HEK293T (cell line): ENCODE data around the gene KRT15.

Experiments
- CTCF ChIA-PET: fragments of 350-600 bp; formaldehyde crosslinking; extraction: SDS; loops from one replicate; lab custom pipeline; 2021; ENCODE audit warnings: antibody characterized with exemption, inconsistent platforms; lab: Yijun Ruan, JAX
- POLR2A ChIA-PET: fragments of 350-600 bp; formaldehyde crosslinking; extraction: SDS; loops from one replicate; lab custom pipeline; 2020; ENCODE audit warnings: antibody characterized with exemption, inconsistent platforms; lab: Yijun Ruan, JAX
- DNase-seq: peaks from one replicate; pipeline ENCODE4 v3.0.0; 2012; ENCODE audit warnings: mixed read lengths; ENCODE audit errors: extremely low spot score
- ARNT ChIP-seq: fragments of 450-650 bp; IDR thresholded peaks from 2 replicates; pipeline ENCODE4 v1.6.1; 2017; ENCODE audit warnings: mild to moderate bottlenecking
- BHLHE40 ChIP-seq: fragments of 450-650 bp; IDR thresholded peaks from 2 replicates; pipeline ENCODE4 v1.6.1; 2016; ENCODE audit warnings: mild to moderate bottlenecking, moderate library complexity, borderline replicate concordance
- CTBP1 ChIP-seq: fragments of 450-650 bp; IDR thresholded peaks from 2 replicates; pipeline ENCODE4 v1.6.1; 2016; ENCODE audit warnings: borderline replicate concordance
- ELF4 ChIP-seq: fragments of 450-650 bp; IDR thresholded peaks from 2 replicates; pipeline ENCODE4 v1.6.1; 2017; ENCODE audit warnings: antibody characterized with exemption
- FOXA1 ChIP-seq: fragments of 450-650 bp; IDR thresholded peaks from 2 replicates; pipeline ENCODE4 v1.6.1; 2016; ENCODE audit warnings: mild to moderate bottlenecking
- FOXK2 ChIP-seq: fragments of 450-650 bp; IDR thresholded peaks from 2 replicates; pipeline ENCODE4 v1.6.1; 2016; ENCODE audit warnings: mild to moderate bottlenecking
- FOXM1 ChIP-seq: fragments of 450-650 bp; IDR thresholded peaks from 2 replicates; pipeline ENCODE4 v1.6.1; 2017; ENCODE audit warnings: mild to moderate bottlenecking, borderline replicate concordance
- HDGF ChIP-seq: fragments of 450-650 bp; IDR thresholded peaks from 2 replicates; pipeline ENCODE4 v1.6.1; 2017; ENCODE audit warnings: antibody characterized with exemption, borderline replicate concordance
- L3MBTL2 ChIP-seq: fragments of 450-650 bp; conservative IDR thresholded peaks from 2 replicates; pipeline ENCODE4 v1.6.1; 2016; ENCODE audit warnings: mild to moderate bottlenecking
- LEF1 ChIP-seq: fragments of 450-650 bp; IDR thresholded peaks from 2 replicates; pipeline ENCODE4 v1.6.1; 2017; ENCODE audit warnings: mild to moderate bottlenecking, borderline replicate concordance
- NFRKB ChIP-seq: fragments of 450-650 bp; IDR thresholded peaks from 2 replicates; pipeline ENCODE4 v1.6.1; 2016; ENCODE audit warnings: mild to moderate bottlenecking, moderate library complexity
- SP1 ChIP-seq: fragments of 450-650 bp; IDR thresholded peaks from 2 replicates; pipeline ENCODE4 v1.6.1; 2017
- SUZ12 ChIP-seq: fragments of 450-650 bp; IDR thresholded peaks from 2 replicates; pipeline ENCODE4 v1.6.1; 2016; ENCODE audit warnings: mild to moderate bottlenecking
- TARDBP ChIP-seq: fragments of 450-650 bp; IDR thresholded peaks from 2 replicates; pipeline ENCODE4 v1.6.1; 2016
- ZNF384 ChIP-seq: fragments of 450-650 bp; IDR thresholded peaks from 2 replicates; pipeline ENCODE4 v1.6.1; 2016
- TF ChIP-seq, protein P1 (sequence below): fragments of 450-650 bp; IDR thresholded peaks from 2 replicates; pipeline ENCODE4 v1.6.1; 2016

KRT15 gene

DNA sequence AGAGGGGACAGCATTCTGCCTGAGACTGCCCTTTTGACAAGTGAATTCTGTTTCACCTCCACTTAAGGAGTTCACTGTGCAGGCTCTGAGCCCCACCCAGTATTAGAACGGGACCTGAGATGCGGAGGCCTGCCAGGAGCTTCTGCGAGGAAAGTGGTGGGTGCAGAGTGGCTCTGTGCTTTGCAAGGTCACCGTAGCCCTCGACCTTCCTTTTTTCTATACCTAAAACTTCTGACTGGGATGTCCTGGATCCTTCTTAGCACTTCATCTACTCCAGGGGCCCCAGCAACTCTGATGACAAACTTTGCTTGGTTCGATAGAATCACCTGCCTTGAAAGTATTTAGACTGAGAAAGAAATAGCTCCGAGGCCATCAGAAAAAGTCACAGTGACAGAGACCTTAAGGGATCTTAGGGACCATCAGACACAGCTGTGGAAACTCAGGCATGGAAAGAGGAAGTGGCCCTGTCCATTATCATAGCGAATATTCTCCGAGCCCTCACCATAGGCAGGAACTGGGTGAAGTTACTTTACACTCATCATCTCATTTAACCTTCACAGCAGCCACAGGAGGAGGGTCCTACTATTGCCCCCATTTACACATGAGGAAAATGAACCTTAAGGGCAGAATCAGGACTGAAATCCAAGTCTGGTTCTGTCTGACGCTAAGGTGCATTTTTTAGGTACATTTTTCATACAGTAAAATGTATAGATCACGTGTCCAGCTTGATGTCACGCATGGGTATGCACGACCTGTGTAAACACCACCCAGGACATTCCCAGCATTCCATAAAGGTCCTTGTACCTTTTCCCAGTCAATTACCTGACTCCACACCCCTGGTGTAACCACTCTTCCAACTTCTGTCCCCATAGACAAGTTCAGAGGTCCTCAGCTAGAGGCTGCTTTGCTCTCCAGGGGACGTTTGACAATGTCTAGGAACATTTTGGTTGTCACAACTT lies 12.6 kb downstream of the KRT15 start:
- ChIA-PET POLR2A (interaction anchor here (1.0 to 1.3 kb wide), 2 partner anchors 10 to 182 kb away, joined by 3 read pairs; no protein-coding TSS in a partner anchor), CTCF (interaction anchor here (0.8 to 1.4 kb wide), 3 partner anchors 10 to 43 kb away, joined by 3 to 5 read pairs (median 4); partner anchors contain the start of gene KRT15)
- no peak for DNase-seq
- TF ChIP-seq CTBP1 = no peak
- TF ChIP-seq, protein P1, sequence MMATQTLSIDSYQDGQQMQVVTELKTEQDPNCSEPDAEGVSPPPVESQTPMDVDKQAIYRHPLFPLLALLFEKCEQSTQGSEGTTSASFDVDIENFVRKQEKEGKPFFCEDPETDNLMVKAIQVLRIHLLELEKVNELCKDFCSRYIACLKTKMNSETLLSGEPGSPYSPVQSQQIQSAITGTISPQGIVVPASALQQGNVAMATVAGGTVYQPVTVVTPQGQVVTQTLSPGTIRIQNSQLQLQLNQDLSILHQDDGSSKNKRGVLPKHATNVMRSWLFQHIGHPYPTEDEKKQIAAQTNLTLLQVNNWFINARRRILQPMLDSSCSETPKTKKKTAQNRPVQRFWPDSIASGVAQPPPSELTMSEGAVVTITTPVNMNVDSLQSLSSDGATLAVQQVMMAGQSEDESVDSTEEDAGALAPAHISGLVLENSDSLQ = no peak

DNA sequence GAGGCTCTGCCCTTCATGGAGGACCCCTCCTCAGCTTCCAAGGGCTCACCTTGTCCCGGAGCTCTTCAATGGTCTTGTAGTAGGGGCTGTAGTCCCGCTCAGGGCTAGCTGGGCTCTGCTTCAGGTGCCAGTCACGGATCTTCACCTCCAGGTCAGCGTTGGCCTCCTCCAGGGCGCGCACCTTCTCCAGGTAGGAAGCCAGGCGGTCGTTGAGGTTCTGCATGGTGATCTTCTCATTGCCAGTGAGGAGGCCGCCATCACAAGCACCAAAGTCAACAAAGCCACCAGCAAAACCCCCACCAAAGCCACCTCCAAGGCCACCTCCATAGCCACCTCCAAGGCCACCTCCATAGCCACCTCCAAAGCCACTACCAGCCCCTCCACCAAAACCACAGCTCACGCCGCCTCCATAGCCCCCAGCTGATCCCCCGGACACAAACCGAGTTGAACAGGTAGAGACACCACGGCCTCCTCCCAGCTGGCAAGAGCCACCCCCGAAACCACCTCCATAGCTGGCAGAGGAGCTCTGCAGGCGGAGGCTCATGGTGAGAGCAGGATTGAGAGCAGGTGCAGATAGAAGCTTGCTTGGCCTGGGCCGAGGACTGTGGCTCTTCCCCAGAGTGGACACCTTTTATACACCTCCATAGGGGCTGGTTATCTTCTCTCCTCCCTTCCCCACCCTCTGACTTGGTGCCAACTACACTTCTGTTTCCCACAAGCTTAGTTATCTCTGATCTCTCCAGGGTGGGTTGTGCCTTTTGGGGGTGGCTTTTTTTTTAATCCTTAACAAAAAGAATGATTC lies 13.5 kb downstream of the KRT15 start, which contains the start of gene KRT13:
Gene KRT13 (minus strand): TSS at position 606 of the 802 bp plus-strand sequence. CDS start 62 bp downstream, at position 544.
- ChIA-PET POLR2A (interaction anchor here (1.0 to 1.3 kb wide), 2 partner anchors 9 to 183 kb away, joined by 3 read pairs; no protein-coding TSS in a partner anchor), CTCF (interaction anchor here (0.8 kb wide), 1 partner anchor 9 kb away, joined by 4 read pairs; no protein-coding TSS in a partner anchor)
- TF ChIP-seq FOXA1 (no peak), ARNT (no peak), SUZ12 (no peak), BHLHE40 (no peak)
- no peak for DNase-seq

DNA sequence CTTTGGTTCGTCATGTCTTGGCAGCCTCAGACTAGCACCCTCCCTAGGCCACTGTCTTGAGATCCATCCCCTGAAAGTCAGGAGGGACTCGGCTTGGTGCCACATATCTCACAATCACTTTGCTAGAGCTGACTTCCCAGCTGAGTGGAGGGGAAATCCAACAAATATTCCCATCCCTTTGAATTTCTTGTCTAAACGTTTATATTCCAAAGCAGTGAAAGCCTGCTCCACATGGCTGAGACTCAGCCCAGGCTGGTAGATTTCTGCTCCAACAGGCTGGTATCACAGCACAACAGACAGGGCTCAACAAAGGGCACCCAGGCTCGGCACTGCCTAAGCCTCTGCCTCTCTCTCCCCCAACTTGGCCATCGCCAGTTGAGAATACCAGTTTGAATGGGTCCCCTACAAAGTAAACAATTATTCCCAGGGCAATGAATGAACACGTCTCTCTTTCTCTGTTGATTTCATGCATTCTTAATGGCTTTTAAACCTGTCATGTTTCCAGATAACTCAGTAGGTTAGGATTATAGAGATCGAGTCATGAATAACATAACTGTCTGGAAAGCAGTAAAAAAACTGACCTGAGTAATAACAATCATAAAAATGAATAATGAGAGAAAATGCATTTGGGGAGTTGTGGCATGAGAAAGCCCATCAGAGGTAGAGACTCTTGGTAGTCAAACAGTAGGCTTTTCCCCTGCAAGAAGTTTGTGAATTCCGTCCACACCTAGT lies 14.3 kb downstream of the KRT15 start:
- CTCF ChIA-PET = interaction anchor here (0.6 to 1.1 kb wide), 2 partner anchors 53 to 159 kb away, joined by 3 read pairs; no protein-coding TSS in a partner anchor
- TF ChIP-seq, protein P1 = peak; percentile 86
- no peak for TF ChIP-seq FOXA1
- DNase-seq = no peak
- POLR2A ChIA-PET = interaction anchor here (1.5 kb wide), 1 partner anchor 13 kb away, joined by 4 read pairs; no protein-coding TSS in a partner anchor

DNA sequence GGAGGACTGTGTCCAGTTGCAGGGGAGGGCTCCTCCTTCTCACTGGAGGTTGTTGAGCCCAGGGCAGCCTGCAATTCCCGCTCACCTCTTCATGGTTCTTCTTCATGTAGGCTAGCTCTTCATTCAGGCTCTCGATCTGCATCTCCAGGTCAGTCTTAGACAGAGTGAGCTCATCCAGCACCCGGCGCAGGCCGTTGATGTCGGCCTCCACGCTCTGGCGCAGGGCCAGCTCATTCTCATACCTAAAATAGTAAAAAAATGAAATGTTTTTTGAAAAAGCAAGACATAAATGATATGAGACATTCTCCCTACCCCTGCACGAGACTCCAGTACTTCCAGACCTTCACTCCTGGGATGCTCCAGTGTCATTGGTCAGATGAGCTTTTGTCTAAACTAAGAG lies 15.5 kb downstream of the KRT15 start:
- DNase-seq = no peak
- no peak for TF ChIP-seq FOXK2
- no peak for TF ChIP-seq HDGF
- no peak for TF ChIP-seq ZNF384
- no peak for TF ChIP-seq SUZ12
- no peak for TF ChIP-seq CTBP1
- TF ChIP-seq LEF1 = no peak
- TF ChIP-seq, protein P1 = no peak
- no peak for TF ChIP-seq NFRKB
- TF ChIP-seq ARNT = no peak
- TF ChIP-seq L3MBTL2 = no peak
- TF ChIP-seq BHLHE40 = no peak
- ChIA-PET CTCF (interaction anchor here (1.1 kb wide), 1 partner anchor 160 kb away, joined by 3 read pairs; no protein-coding TSS in a partner anchor), POLR2A (interaction anchor here (1.5 kb wide), 1 partner anchor 12 kb away, joined by 4 read pairs; no protein-coding TSS in a partner anchor)

DNA sequence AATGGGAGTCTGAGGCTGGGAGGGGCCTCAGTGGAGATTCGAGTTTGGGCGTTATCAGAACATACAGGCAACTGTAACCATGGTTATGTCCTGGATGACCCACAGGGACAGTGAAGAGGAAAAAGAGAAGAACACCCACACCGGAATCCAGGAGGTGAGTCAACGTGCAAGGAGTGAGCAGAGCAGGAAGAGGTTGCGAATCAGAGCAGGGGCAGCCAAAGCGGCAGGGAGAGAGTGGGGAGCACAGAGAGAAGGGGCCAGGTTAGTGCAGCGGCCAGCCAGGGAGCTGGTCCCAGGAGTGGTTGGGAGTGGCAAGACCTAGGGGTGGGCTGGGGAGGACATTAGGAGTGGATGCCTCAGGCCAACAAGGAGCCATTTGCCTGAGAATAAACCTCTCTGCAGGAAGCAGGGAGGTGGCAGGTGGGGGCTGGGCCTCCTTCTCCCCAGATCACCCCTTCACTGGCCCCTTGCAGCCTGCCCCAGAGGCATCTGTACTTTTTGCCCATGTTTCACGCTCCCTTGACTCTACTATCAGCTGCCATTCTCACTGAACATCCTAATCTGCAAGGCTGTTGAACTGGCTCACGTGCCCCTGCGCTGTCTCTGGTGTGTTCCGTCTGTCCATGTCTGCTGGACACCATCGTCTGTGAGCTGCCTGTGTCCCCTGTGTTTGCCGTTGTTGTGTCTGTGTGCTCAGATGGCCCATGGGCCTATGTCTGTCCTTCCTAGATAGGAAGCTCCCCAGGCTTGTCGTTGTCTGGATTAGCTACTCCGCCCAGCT lies 18.4 kb downstream of the KRT15 start:
- ChIA-PET POLR2A (interaction anchor here (1.0 kb wide), 1 partner anchor 13 kb away, joined by 3 read pairs; no protein-coding TSS in a partner anchor), CTCF (interaction anchor here (0.9 to 1.0 kb wide), 2 partner anchors 148 to 592 kb away, joined by 3 read pairs; no protein-coding TSS in a partner anchor)

More for the DNA sequence above, 18.4 kb downstream of the KRT15 start:
- TF ChIP-seq CTBP1 (no peak), TARDBP (no peak), ELF4 (no peak), ZNF384 (no peak), SP1 (no peak), ARNT (no peak), FOXA1 (no peak), LEF1 (no peak), FOXM1 (no peak), FOXK2 (no peak)
- no peak for DNase-seq
